ENCODE measurements around the gene RANBP17.

GRCh38 chr5:171252674-171253073 lies 390.9 kb downstream of the RANBP17 start:
- TF ChIP-seq CTCF (conservative IDR thresholded peaks at IDR 0.05; ENCODE audit: low read depth, low read length) = no peak
- no peak for TF ChIP-seq EZH2 (IDR thresholded peaks at IDR 0.05; ENCODE audit: low read length, unreplicated experiment)
- TF ChIP-seq EZH2phosphoT487 (IDR thresholded peaks at IDR 0.05; ENCODE audit: borderline replicate concordance, low read length) = no peak
